Activated T-cell treated with anti-CD3 and anti-CD28 coated beads, Interleukin-2, amount 50 U/mL, for 1 hour (primary cell): ENCODE results near the gene TXNDC17.
"Not testable (repeated sequence)": the region's sequence is repeated elsewhere in the genome, so short reads cannot be mapped to it uniquely, and the experiment has no call there.

Experiments
- DNase-seq: peaks from one replicate; pipeline ENCODE4 v3.0.0-alpha.2; 2020

The TXNDC17 gene

GRCh38 chr17:6638046-6638908 lies 2.6 kb upstream of the TXNDC17 start:
- no peak for DNase-seq

- no peak for DNase-seq
These were observed 1.8 kb upstream of the TXNDC17 start for GRCh38 chr17:6639014-6639585.

GRCh38 chr17:6639586-6640535 lies 999 bp upstream of the TXNDC17 start:
- no peak for DNase-seq

- no peak for DNase-seq
These were observed 495 bp downstream of the TXNDC17 start for GRCh38 chr17:6641247-6641863.

- no peak for DNase-seq
These were observed 1.7 kb downstream of the TXNDC17 start for GRCh38 chr17:6642592-6642991.

GRCh38 chr17:6643451-6644125 lies 2.7 kb downstream of the TXNDC17 start:
- no peak for DNase-seq

GRCh38 chr17:6648181-6648580 lies 7.3 kb downstream of the TXNDC17 start:
- DNase-seq = no peak

- peak; percentile 94 for DNase-seq
These were observed 10.6 kb downstream of the TXNDC17 start, which contains the start of the genes C17orf100 and MED31 for GRCh38 chr17:6651354-6651918. TSS of gene C17orf100 (plus strand) at chr17:6651762. CDS start at chr17:6651914, 152 bp downstream. TSS of gene MED31 (minus strand) at chr17:6651605. CDS start at chr17:6651528, 77 bp downstream.

GRCh38 chr17:6651919-6652452 lies 11.1 kb downstream of the TXNDC17 start:
- no peak for DNase-seq

GRCh38 chr17:6654841-6655731 lies 14.2 kb downstream of the TXNDC17 start:
- DNase-seq = no peak

GRCh38 chr17:6655732-6656361 lies 15.0 kb downstream of the TXNDC17 start:
- DNase-seq = not testable (repeated sequence)

GRCh38 chr17:6656797-6657632 lies 16.2 kb downstream of the TXNDC17 start:
- DNase-seq = peak; percentile 74

GRCh38 chr17:6657633-6658287 lies 16.9 kb downstream of the TXNDC17 start:
- DNase-seq = no peak

- DNase-seq = not testable (repeated sequence)
These were observed 17.6 kb downstream of the TXNDC17 start for GRCh38 chr17:6658411-6658810.

GRCh38 chr17:6660101-6660500 lies 19.2 kb downstream of the TXNDC17 start:
- DNase-seq = no peak

GRCh38 chr17:6660805-6661463 lies 20.1 kb downstream of the TXNDC17 start:
- DNase-seq = no peak

- no peak for DNase-seq
These were observed 20.6 kb downstream of the TXNDC17 start for GRCh38 chr17:6661464-6661848.

GRCh38 chr17:6663200-6663599 lies 22.3 kb downstream of the TXNDC17 start:
- not testable (repeated sequence) for DNase-seq
